DMS79 treated with DMSO at 0.1 percent for 48 hours (cell line): Measurements from ENCODE around the gene SDK1.
"Not testable (repeated sequence)": the region's sequence is repeated elsewhere in the genome, so short reads cannot be mapped to it uniquely, and the experiment has no call there.

Experiments
- DNase-seq: peaks from one replicate; lab custom pipeline; 2025; lab: John Stamatoyannopoulos, UW

Gene SDK1

DNA sequence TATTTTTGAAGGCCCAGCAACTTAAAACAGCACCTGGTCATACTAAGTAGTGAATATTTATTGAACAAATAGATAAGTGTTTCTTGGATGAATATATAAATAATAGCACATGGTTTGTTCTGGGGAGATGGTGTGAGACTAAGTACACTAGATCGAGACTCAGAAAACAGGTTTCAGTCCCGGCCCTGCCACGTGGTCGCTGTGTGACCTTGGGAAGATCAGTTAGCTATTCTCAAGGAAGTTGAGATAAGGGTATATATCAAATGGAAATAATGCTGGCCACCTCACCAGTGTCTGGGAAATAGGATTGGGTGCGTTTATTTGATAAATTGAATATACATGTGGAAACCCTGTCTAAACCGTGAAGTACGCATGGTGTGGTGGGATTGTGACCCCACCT, 354.6 kb downstream of the SDK1 start:
- DNase-seq, result no peak

DNA sequence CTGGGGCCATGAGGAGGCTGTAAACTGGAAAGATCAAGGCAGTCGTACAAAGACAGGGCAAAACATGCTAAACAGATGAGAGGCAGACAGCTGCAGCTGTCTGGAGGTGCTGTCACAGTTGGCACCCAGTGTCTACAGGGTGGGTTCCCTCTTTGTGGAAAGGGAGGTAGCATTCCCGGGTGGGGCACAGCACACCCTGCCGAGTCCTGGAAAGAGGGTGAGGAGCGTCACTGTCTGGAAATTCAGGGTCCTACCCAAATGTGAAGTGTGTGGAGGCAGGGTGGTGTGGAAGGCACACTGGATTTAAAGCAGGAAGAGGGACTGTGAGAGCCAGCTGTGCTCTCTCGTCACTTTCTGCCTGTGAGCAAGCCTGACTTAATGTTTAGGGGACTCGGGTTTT, 356.2 kb downstream of the SDK1 start:
- no peak for DNase-seq

DNA sequence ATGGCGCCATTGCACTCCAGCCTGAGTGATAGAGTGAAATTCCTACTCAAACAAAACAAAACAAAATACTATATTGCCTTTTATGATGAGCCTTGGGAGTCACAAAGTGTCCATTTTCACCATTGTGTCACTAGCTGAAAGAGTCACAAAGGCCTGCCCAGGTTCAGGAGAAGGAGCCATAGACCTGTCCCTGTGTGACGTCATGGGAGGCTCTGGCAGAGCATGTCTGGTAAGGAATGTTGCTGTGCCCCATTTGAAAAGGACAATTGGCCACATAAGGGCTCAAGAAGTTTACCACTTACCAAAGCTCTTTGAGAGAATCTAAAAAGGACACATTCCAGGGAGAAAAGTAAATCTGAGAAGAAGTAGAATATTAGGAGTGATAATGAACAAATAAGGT, 367.7 kb downstream of the SDK1 start:
- DNase-seq, result no peak

DNA sequence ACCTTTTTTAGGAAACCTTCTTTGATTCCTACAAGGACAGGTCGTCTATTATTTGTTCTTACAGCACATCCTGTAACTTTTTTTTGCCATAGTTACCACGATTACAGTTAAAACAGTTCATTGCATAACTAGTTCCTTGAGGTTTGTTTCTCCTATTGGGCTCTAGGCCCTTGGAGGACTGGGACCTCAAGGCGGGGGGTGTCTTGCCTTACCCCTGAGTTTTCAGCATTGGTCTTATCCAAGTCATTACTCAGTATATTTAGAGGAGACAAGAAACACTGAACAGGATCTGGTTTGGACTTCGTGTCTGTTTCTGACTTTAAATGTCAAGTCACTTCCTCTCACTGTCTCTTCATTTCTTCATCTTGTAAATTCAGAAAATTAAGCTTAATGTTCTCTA, 369.8 kb downstream of the SDK1 start:
- DNase-seq, result no peak

DNA sequence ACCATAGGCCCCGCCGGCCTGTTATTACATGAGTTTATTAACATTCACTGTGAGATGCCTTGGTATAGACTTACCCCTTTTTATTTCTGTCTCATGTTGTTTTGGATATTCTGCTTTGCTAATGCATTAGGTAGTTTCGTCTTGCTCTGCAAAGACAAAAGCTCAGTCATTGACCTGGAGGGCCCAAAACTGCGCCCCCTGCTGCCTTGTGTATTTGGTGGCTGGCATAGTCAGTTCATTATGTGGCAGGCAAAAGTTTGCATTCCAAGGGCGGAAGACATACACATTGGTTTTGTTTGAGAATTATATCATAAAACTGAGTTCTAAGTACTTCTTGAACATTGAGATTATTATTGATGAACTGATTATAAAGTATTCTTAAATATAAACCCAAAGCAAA, 372.5 kb downstream of the SDK1 start:
- DNase-seq, result no peak

DNA sequence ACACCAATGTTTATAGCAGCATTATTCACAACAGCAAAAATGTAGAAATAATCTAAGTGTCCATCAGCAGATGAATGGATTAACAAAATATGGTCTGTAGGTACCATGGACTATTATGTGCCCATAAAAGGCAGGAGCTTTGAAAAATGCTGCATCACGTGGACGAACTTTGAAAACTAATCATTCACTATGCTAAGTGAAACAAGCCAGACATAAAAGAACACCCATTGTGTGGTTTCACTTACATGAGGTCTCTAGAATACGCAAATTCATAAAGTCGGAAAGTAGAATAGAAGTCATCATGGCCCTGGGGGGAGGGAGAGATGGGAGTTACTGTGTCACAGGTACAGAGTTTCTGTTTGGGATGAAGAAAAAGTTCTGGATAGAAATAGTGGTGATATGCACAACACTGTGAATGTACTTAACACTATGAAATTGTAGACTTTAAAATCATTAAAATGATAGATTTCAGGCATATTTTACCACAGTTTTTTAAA, 377.3 kb downstream of the SDK1 start:
- no peak for DNase-seq

DNA sequence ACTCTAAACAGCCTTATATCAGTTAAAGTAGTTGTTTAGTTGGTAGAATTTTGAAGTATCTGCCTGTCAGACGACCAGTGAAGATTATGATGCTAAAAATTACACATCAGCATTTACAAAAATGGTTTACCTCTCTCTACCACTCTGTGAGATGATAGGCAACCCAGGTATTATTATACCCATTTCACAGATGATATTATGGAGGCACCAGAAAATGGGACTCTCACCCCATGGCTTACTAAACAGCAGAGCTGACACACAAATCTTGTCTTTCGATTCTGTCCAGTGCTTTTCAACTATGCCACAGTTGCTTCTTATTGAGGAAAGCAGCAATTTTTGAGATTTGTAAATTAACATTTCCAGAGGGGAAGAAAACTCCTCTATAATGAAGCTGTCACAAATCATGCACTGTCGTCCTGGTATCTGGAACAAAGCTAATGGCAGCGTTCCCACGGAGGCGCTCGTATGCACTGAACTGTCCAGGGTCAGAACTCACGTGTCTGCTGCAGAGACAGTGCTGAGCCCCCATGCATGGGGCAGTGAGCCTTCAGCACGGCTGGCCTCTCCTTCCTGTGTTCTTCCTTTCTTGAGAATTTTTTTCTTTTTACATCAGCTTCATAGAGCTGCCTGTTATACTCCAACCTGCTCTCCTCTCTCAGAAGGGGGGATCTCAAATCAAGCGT, 381.1 kb downstream of the SDK1 start:
- DNase-seq, result no peak

DNA sequence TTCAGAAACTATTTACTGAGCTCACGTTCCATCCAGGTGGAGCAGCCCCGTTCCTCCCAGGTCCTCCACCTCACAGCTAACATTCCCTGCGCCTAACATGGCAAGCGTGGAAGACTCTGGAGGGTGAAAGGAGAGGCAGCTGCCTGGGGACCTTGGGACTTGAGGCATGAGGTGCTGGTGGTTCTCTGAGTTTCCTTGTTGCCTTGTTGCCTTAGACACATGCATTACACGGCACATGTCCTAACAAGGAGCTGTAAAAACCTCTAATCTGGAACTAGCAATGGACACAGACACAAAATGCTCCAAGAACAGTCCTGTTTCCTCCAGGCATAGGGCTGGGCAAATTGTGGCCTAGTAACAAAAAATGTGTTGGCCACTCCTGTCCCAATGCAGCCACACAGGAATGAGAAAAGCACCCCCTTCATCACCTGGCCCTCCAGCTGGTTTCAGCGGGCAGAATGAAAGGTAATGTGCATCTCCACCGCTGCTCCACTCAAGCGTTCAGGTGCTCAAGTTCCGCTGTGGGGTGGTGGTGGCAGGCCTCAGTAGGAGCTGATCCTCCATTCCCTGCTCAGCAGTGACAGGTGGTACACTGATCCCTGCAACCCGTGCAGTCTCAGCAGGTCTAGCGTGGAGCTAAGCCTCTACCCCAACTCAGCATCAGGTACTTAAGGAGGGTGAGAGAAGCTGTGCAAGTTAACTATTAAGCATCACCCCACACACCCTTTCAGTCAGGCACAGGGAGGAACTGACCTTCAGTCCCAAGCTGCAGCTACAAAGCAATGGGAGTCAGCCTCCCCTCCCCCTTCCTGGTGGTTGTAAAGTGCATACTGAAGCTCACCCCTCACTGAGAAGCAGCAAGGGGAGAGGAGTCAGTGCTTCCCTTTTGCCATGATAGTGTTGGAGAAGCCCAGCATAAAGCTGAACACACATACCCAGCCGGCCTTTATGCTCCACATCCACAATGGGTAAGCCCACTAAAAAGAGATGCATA, 382.8 kb downstream of the SDK1 start:
- DNase-seq, result no peak

DNA sequence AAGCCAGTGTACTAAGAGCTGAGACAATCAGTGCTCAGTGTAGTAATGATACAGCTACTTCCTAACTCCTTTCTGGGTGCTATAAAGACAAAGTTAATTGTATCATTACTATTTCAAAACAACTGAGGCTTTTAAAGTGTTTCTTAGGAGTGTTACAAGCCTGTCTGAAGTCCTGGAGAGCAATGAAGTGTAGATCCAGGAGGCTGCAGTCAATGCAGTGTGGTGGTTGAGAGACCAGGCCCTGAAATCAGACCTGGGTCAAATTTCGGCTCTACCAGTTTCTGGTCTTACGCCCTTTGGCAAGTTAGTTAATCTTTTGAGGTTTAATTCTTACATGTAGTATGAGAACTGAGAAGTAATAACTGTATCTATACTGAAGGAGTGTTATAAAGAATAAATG, 387.0 kb downstream of the SDK1 start:
- DNase-seq, result peak; percentile 7

DNA sequence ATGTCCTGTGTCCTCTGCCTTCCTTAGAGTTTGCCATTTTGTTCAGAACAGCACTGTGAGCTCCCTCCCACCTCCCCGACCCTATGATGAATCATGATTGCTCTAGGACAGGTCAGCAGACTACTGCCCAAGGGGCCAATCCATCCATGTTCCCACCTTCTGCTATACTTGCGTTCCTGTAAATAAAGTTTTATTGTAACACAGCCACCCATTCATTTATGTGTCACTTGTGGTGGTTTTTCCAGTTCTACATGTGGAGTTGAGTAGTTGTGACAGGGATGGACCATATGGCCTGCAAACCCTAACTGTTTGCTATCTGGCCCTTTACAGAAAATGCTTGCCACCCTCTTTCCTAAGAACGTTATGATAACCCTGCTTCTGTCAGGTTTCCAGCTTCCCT, 387.8 kb downstream of the SDK1 start:
- DNase-seq, result no peak

DNA sequence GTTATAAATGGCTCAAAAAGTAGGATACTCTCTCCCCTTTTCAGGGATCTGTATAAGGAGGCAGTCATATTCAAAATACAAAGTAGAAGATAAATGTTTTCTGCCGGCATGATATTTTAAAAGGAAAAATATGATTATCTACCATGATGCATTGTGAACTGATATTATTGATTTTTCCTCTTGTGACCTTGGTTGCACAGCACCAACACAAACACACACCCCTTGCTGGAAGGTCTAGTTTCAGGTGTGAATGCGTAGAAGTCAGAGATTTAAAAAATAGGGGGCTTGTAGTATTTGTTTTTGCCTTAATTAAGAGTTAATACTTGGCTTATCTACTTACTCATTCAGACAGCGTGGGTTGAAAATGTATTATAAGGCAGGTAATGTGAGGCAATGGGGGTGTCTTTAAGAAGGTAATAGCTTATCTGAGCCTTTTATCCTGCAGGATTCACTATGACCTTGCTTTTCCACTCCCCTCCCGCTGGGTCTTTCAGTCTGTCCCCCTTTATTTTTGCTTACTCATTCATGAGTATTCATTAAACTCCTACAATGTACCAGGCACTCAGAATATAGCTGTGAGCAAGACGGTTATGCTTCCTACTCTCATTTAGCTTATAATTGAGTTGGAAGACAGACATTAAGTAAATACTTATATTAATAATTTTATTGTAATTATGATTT, 390.6 kb downstream of the SDK1 start:
- DNase-seq, result no peak

DNA sequence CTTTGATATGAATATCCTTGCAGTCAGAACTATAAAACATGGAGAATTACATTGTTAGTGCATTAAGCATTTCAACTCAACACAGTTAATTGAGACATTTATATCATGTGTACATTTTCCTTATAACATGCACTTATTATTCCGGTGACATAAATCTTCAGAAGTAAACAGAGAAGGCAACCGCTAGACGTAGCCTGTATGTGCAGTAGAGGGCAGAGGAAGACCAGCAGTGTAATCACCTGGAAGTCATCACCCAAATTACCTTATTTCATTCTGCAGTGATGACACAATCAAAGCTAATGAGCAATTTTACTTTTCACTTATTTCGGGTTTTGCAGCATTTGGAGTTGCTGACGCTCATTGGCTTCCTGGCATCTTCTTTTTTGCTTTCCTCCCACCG, 394.6 kb downstream of the SDK1 start:
- no peak for DNase-seq

DNA sequence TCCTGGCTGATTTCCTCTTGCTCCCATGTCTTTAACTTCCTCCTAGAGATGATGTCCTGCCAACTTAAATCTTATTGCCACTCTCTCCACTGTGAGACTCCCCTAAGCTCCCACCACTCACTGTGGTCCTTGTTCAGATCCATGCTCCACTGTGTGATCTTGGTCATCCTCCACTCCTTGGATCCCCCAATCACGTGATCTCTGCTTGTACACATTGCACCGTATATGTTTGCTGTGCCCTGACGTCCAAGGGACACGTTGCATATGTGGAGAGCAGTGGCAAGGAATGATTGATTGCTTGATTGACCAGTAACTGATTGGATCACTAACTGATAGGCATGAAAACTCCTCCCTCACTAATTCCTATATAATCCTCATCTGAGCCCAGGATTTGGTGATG, 395.1 kb downstream of the SDK1 start:
- no peak for DNase-seq

DNA sequence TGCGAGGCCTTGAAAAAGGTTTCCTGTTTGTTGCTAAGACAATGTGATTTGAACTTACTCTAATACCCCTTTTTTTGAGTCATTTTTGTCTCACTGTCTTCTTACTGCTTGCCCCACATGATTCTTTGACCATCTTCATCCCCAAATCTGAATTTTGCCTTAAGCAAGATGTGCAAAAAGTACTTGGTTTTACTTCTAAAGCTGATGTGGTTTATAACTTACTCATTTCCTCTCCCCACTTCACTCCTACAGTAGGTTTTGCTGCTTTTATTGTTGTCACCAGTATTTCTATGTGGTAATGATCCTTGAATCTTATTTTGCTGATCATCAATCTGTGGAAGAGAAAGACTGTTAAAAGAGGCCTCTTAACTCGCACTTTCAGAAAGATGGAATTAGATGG, 396.4 kb downstream of the SDK1 start:
- no peak for DNase-seq

DNA sequence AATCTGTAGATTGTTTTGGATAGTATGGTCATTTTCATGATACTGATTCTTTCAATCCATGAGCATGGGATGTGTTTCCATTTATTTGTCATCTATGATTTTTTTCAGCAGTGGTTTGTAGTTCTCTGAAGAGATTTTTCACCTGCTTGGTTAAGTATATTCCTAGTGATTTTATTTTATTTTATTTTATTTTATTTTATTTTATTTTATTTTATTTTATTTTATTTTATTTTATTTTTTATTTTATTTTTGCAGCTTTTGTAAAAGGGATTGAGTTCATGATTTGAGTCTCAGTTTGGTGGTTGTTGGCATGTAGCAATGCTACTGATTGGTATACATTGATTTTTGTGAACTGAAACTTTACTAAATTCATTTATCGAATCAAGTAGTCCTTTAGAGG, 404.2 kb downstream of the SDK1 start:
- no peak for DNase-seq

DNA sequence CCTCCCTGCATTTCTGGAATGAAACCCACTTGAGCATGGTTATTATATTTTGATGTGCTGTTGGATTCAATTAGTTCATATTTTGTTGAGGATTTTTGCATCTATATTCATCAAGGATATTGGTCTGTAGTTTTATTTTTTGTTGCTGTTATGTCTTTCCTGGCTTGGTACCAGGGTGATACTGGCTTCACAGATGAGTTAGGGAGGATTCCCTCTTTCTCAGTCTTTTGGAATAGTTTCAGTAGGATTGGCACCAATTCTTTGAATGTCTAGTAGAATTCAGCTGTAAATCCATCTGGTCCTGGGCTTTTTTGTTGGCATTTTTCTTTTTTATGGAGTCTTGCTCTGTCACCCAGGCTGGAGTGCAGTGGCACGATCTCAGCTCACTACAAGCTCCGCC, 405.0 kb downstream of the SDK1 start:
- DNase-seq, result not testable (repeated sequence)

DNA sequence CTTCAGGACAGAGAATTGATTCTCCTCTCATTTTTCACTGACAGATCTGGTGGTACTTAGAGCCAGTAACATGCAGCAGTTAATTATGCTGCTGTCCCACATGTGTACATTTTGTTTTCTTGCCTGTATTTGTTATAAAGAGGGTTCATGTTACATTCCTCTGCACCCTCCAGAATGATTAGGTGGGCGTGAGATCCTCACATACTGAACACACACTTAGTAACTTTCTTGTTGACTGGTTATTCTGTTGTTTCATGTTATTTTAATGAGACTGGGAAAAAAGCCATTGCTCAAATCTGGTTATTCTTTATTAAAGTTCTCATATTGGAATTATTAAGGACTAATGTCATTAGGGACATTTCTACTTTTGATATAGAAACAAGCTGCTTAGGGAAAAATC, 409.1 kb downstream of the SDK1 start:
- DNase-seq, result no peak

DNA sequence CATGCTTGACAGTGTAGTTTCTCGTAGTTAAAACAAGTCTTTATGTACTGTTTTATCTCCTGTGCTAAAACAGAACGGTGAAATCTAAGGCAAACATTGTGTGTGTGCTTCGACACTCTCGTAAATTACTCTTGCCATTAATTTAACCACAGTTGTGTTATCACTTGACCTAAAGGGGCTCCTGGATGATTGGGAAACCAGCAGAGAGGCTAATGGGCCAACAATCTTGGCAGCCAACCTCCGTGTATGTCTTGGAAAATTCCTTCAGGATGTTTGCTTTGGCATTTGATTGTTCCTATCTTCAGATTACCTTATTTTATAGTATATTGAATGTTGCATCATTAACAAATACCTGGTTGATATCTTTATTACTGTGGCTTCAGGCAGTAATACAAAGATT, 409.5 kb downstream of the SDK1 start:
- peak; percentile 26 for DNase-seq

DNA sequence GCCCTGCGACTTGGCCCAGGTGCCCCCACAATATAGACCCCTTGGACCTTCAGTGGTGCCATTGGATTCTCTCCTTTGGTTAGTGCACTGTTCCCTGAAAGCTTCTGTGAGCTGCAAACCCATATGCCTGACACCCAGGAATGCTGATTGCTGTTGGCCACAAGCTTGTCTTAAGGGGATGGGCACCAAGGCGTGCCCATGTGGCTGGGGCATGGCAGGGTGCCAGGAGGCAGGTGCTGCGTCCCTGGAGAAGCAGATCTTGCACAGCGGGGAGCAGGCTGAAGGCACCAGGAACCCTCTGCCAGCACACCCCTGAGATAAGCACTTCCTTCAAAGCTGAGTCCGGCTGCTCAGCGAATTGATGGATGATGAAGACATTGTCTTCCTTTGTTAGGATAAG, 411.8 kb downstream of the SDK1 start:
- DNase-seq, result peak; percentile 19

DNA sequence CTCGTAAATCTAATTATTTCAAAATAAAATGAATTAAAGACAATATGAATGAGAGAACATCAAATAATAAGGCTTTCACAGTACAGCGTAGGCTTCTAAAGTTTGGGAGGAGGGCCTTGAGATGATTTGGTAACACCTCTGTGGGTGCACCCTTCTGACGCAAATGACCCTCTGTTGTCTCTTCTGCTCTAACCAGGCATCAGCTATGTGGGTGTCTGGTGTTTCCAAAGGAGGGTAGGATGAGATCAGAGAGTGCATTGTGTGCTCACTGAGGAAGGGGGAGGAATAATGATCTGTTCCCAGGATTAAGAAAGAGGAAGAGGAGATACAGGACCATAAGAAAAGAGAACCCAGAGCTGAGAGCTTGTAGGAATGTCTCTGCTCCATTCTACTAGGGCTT, 420.4 kb downstream of the SDK1 start:
- no peak for DNase-seq

DNA sequence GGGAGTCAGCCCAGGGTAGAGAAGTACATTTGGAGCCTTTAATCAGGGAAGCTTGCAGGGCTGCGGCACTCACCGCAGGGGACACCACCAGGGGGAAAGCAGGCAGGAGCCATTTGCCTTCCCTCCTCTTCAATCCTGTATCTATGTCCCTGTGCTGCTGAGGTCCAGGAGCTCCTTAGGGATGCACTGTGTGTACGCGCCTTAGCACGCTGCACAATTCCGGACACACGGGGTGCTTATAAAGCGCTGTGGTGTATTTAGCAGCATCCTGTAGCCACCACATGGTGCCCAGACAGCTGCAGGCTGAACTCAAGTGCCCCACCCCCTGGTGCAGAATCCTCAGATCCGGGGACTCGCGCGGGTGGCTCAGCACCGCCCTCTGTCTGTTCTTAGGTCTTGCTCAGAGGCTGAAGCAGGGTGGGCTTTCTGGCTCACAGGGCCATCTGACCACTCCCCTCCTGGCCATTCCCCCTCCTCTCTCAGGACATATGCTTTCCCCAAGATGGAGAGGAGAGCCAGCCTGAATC, 421.4 kb downstream of the SDK1 start:
- no peak for DNase-seq
